Measurements from ENCODE around the gene ANKS6. TPM values are rescaled to one million over a fixed set of nuclear protein-coding genes. Genes with fewer than 3 reads are reported as not detected.

ANKS6 gene
- total RNA-seq, 1 donor from 2014 or later, result 16.6 TPM

GRCh38 chr9:98743818-98744611 lies 52.3 kb downstream of the ANKS6 start:
- TF ChIP-seq CTCF (IDR thresholded peaks at IDR 0.05), result no peak
- H3K27ac Mint-ChIP-seq (ENCODE audit: unreplicated experiment), result no peak overlapping the region
- H3K4me1 Mint-ChIP-seq (ENCODE audit: unreplicated experiment), result no peaks in the 10 kb centered on the region
- H3K36me3 Mint-ChIP-seq (ENCODE audit: unreplicated experiment), result peaks cover 23% of the 10 kb centered on the region
- no peak overlapping the region for H3K4me3 Mint-ChIP-seq (ENCODE audit: unreplicated experiment)
- DNase-seq (ENCODE audit: extremely low spot score, unreplicated experiment), result no peak
- no peaks in the 10 kb centered on the region for H3K27me3 Mint-ChIP-seq (ENCODE audit: unreplicated experiment)
- no peaks in the 10 kb centered on the region for H3K9me3 Mint-ChIP-seq (ENCODE audit: unreplicated experiment)

GRCh38 chr9:98743329-98743728 lies 53.0 kb downstream of the ANKS6 start:
- Mint-ChIP-seq H3K36me3 (ENCODE audit: unreplicated experiment) (peaks cover 22% of the 10 kb centered on the region), H3K9me3 (ENCODE audit: unreplicated experiment) (peaks cover 7% of the 10 kb centered on the region), H3K4me1 (ENCODE audit: unreplicated experiment) (no peaks in the 10 kb centered on the region), H3K27me3 (ENCODE audit: unreplicated experiment) (no peaks in the 10 kb centered on the region), H3K4me3 (ENCODE audit: unreplicated experiment) (no peak overlapping the region), H3K27ac (ENCODE audit: unreplicated experiment) (no peak overlapping the region)
- DNase-seq (ENCODE audit: extremely low spot score, unreplicated experiment), result no peak
- TF ChIP-seq CTCF (IDR thresholded peaks at IDR 0.05), result no peak

GRCh38 chr9:98742325-98743280 lies 53.8 kb downstream of the ANKS6 start:
- H3K36me3 Mint-ChIP-seq (ENCODE audit: unreplicated experiment), result peaks cover 28% of the 10 kb centered on the region
- TF ChIP-seq CTCF (IDR thresholded peaks at IDR 0.05), result no peak
- no peak overlapping the region for H3K27ac Mint-ChIP-seq (ENCODE audit: unreplicated experiment)
- H3K9me3 Mint-ChIP-seq (ENCODE audit: unreplicated experiment), result peaks cover 14% of the 10 kb centered on the region
- DNase-seq (ENCODE audit: extremely low spot score, unreplicated experiment), result no peak
- H3K4me1 Mint-ChIP-seq (ENCODE audit: unreplicated experiment), result no peaks in the 10 kb centered on the region
- H3K27me3 Mint-ChIP-seq (ENCODE audit: unreplicated experiment), result no peaks in the 10 kb centered on the region
- no peak overlapping the region for H3K4me3 Mint-ChIP-seq (ENCODE audit: unreplicated experiment)

- TF ChIP-seq CTCF (IDR thresholded peaks at IDR 0.05), result no peak
- Mint-ChIP-seq H3K4me1 (ENCODE audit: unreplicated experiment) (no peaks in the 10 kb centered on the region), H3K27ac (ENCODE audit: unreplicated experiment) (no peak overlapping the region), H3K4me3 (ENCODE audit: unreplicated experiment) (no peak overlapping the region), H3K27me3 (ENCODE audit: unreplicated experiment) (no peaks in the 10 kb centered on the region), H3K36me3 (ENCODE audit: unreplicated experiment) (peaks cover 36% of the 10 kb centered on the region), H3K9me3 (ENCODE audit: unreplicated experiment) (peaks cover 17% of the 10 kb centered on the region)
- DNase-seq (ENCODE audit: extremely low spot score, unreplicated experiment), result no peak
Measured at GRCh38 chr9:98740226-98740881, 56.0 kb downstream of the ANKS6 start.
